Measurements from ENCODE around the gene ZNF117. TPM values are rescaled to one million over a fixed set of nuclear protein-coding genes. Genes with fewer than 3 reads are reported as not detected.
"Not testable (repeated sequence)": the region's sequence is repeated elsewhere in the genome, so short reads cannot be mapped to it uniquely, and the experiment has no call there.

ZNF117 gene
- total RNA-seq, 1 experiment from 2014 or later, result 12.6 TPM

GRCh38 chr7:64938540-64938939 is 52.3 kb downstream of the ZNF117 start:
- CTCF ChIA-PET, result no interaction called here
- TF ChIP-seq EZH2 (IDR thresholded peaks at IDR 0.05; ENCODE audit: low read depth), result no peak
- TF ChIP-seq, protein P1, sequence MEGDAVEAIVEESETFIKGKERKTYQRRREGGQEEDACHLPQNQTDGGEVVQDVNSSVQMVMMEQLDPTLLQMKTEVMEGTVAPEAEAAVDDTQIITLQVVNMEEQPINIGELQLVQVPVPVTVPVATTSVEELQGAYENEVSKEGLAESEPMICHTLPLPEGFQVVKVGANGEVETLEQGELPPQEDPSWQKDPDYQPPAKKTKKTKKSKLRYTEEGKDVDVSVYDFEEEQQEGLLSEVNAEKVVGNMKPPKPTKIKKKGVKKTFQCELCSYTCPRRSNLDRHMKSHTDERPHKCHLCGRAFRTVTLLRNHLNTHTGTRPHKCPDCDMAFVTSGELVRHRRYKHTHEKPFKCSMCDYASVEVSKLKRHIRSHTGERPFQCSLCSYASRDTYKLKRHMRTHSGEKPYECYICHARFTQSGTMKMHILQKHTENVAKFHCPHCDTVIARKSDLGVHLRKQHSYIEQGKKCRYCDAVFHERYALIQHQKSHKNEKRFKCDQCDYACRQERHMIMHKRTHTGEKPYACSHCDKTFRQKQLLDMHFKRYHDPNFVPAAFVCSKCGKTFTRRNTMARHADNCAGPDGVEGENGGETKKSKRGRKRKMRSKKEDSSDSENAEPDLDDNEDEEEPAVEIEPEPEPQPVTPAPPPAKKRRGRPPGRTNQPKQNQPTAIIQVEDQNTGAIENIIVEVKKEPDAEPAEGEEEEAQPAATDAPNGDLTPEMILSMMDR (conservative IDR thresholded peaks at IDR 0.05), result no peak
- Histone ChIP-seq H3K4me3 (no peak overlapping the region), H3K4me1 (replicated peaks; ENCODE audit: insufficient read depth) (no peaks in the 10 kb centered on the region), H2AFZ (no peak overlapping the region), H3F3A (ENCODE audit: insufficient read depth, low read depth) (no peaks in the 10 kb centered on the region), H3K27ac (no peak overlapping the region), H3K79me2 (ENCODE audit: low read depth) (no peaks in the 10 kb centered on the region), H3K27me3 (ENCODE audit: insufficient read depth, low read depth) (no peaks in the 10 kb centered on the region), H3K9me2 (ENCODE audit: insufficient read depth) (no peaks in the 10 kb centered on the region), H4K20me1 (ENCODE audit: insufficient read depth) (no peaks in the 10 kb centered on the region), H3K9me3 (ENCODE audit: insufficient read depth, low read depth) (peaks cover 5% of the 10 kb centered on the region; the same call in 1 of the 2 replicates), H3K4me2 (no peak overlapping the region), H3K36me3 (ENCODE audit: low read depth) (no peaks in the 10 kb centered on the region)
- no peak for DNase-seq
- BruUV-seq (replicated peaks), result no TSS peak
- POLR2A ChIA-PET (ENCODE audit: unreplicated experiment), result no interaction called here
- intact Hi-C loops (cut with micrococcal nuclease; ENCODE audit: unreplicated experiment), result no loop called here

DNA sequence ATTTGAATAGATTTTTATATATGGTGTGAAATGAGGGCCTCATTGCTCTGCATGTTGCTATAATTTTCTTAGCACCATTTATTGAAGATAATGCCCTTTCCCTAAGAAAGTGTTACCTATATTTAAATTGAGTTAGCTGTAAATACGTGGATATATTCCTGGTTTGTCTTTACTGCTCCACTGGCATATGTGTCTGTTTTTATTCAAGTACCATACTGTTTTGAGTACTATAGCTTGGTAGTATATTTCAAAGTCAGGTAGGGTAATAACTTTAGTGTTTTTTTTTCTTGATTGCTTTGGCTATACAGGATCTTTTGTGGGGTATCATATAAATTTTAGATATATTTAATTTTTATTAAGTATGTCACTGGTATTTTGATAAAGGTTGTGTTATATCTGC is 56.4 kb downstream of the ZNF117 start:
- no peaks in the 10 kb centered on the region for H3F3A ChIP-seq (ENCODE audit: insufficient read depth, low read depth)
- H3K27me3 ChIP-seq (ENCODE audit: insufficient read depth, low read depth), result no peaks in the 10 kb centered on the region
- no peak for TF ChIP-seq EZH2 (IDR thresholded peaks at IDR 0.05; ENCODE audit: low read depth)
- TF ChIP-seq, protein P1 (conservative IDR thresholded peaks at IDR 0.05), result no peak
- no TSS peak for BruUV-seq (replicated peaks)
- intact Hi-C loops (cut with micrococcal nuclease; ENCODE audit: unreplicated experiment), result no loop called here
- H3K4me2 ChIP-seq, result no peak overlapping the region
- H4K20me1 ChIP-seq (ENCODE audit: insufficient read depth), result no peaks in the 10 kb centered on the region
- peaks cover under 1% of the 10 kb centered on the region; the same call in 1 of the 2 replicates for H3K36me3 ChIP-seq (ENCODE audit: low read depth)
- no peak overlapping the region for H2AFZ ChIP-seq
- H3K4me3 ChIP-seq, result no peak overlapping the region
- no peaks in the 10 kb centered on the region for H3K4me1 ChIP-seq (replicated peaks; ENCODE audit: insufficient read depth)
- DNase-seq, result no peak
- no peaks in the 10 kb centered on the region for H3K9me2 ChIP-seq (ENCODE audit: insufficient read depth)
- CTCF ChIA-PET, result no interaction called here
- POLR2A ChIA-PET (ENCODE audit: unreplicated experiment), result no interaction called here
- no peaks in the 10 kb centered on the region for H3K79me2 ChIP-seq (ENCODE audit: low read depth)
- H3K9me3 ChIP-seq (ENCODE audit: insufficient read depth, low read depth), result peaks cover 16% of the 10 kb centered on the region
- H3K27ac ChIP-seq, result no peak overlapping the region

- BruUV-seq (replicated peaks); intact Hi-C loops (cut with micrococcal nuclease; ENCODE audit: unreplicated experiment): not testable (repeated sequence)
Observed at GRCh38 chr7:64928252-64929187, 62.3 kb downstream of the ZNF117 start.

More at GRCh38 chr7:64928252-64929187, 62.3 kb downstream of the ZNF117 start:
- Histone ChIP-seq H3K9me3 (ENCODE audit: insufficient read depth, low read depth) (peaks cover 40% of the 10 kb centered on the region), H3K36me3 (ENCODE audit: low read depth) (peaks cover 13% of the 10 kb centered on the region)
- DNase-seq; H3K27ac ChIP-seq; H3F3A ChIP-seq (ENCODE audit: insufficient read depth, low read depth); H3K4me3 ChIP-seq; CTCF ChIA-PET; POLR2A ChIA-PET (ENCODE audit: unreplicated experiment); H4K20me1 ChIP-seq (ENCODE audit: insufficient read depth); H3K27me3 ChIP-seq (ENCODE audit: insufficient read depth, low read depth); H3K9me2 ChIP-seq (ENCODE audit: insufficient read depth); H3K79me2 ChIP-seq (ENCODE audit: low read depth); H2AFZ ChIP-seq; H3K4me1 ChIP-seq (replicated peaks; ENCODE audit: insufficient read depth); H3K4me2 ChIP-seq: not testable (repeated sequence)

Other genes starting within 250 kb of the ZNF117 start
- gene ZNF138, start 196.6 kb downstream of the ZNF117 start, total RNA-seq (2021), result 7.4 and 8.4 TPM in 2 replicates
- 3.4 and 4.6 TPM in 2 replicates for gene ZNF273, start 87.8 kb downstream of the ZNF117 start, total RNA-seq (2021)
- gene ERV3-1, start 15.7 kb upstream of the ZNF117 start, total RNA-seq (2021), result 14.0 and 22.5 TPM in 2 replicates

All from PC-9 (cell line).